Measurements from ENCODE around the gene LYZL4.

- TF ChIP-seq CTCF (IDR thresholded peaks at IDR 0.05; ENCODE audit: insufficient read depth, low read length, poor library complexity, severe bottlenecking) (no peak), EZH2phosphoT487 (conservative IDR thresholded peaks at IDR 0.05; ENCODE audit: low read length) (no peak)
Measured at GRCh38 chr3:42434777-42435380, 24.5 kb upstream of the LYZL4 start.

Data from SU-DHL-6 (cell line).